ENCODE results near the gene DENND4C.

Gene DENND4C

GRCh38 chr9:19270421-19270949 is 40.0 kb downstream of the DENND4C start:
- DNase-seq: no peak

- no peak for DNase-seq
Measured at GRCh38 chr9:19271081-19271480, 40.6 kb downstream of the DENND4C start.

- DNase-seq: no peak
Measured at GRCh38 chr9:19281801-19282200, 51.3 kb downstream of the DENND4C start.

GRCh38 chr9:19283072-19283710 is 52.7 kb downstream of the DENND4C start:
- DNase-seq: no peak

GRCh38 chr9:19284729-19285128 is 54.2 kb downstream of the DENND4C start:
- DNase-seq: no peak

- DNase-seq: no peak
Measured at GRCh38 chr9:19286634-19287188, 56.2 kb downstream of the DENND4C start.

GRCh38 chr9:19288081-19288480 is 57.6 kb downstream of the DENND4C start:
- DNase-seq: no peak

- no peak for DNase-seq
Measured at GRCh38 chr9:19290103-19290502, 59.6 kb downstream of the DENND4C start.

- DNase-seq: no peak
Measured at GRCh38 chr9:19294219-19294618, 63.7 kb downstream of the DENND4C start.

- DNase-seq: no peak
Measured at GRCh38 chr9:19298436-19299000, 68.0 kb downstream of the DENND4C start.

GRCh38 chr9:19303216-19303615 is 72.7 kb downstream of the DENND4C start:
- no peak for DNase-seq

GRCh38 chr9:19306568-19306967 is 76.1 kb downstream of the DENND4C start:
- no peak for DNase-seq

- no peak for DNase-seq
Measured at GRCh38 chr9:19310246-19310645, 79.8 kb downstream of the DENND4C start.

- no peak for DNase-seq
Measured at GRCh38 chr9:19313573-19313972, 83.1 kb downstream of the DENND4C start.

- no peak for DNase-seq
Measured at GRCh38 chr9:19320495-19320894, 90.0 kb downstream of the DENND4C start.

GRCh38 chr9:19331877-19332276 is 101.4 kb downstream of the DENND4C start:
- DNase-seq: no peak

GRCh38 chr9:19336166-19336565 is 105.7 kb downstream of the DENND4C start:
- DNase-seq: no peak

- no peak for DNase-seq
Measured at GRCh38 chr9:19342947-19343346, 112.5 kb downstream of the DENND4C start.

GRCh38 chr9:19358701-19359100 is 128.2 kb downstream of the DENND4C start:
- no peak for DNase-seq

- no peak for DNase-seq
Measured at GRCh38 chr9:19369107-19369506, 138.6 kb downstream of the DENND4C start.

GRCh38 chr9:19371942-19372341 is 141.4 kb downstream of the DENND4C start:
- DNase-seq: no peak

GRCh38 chr9:19372567-19372966 is 142.1 kb downstream of the DENND4C start:
- DNase-seq: no peak

GRCh38 chr9:19373527-19373926 is 143.0 kb downstream of the DENND4C start:
- DNase-seq: no peak

- no peak for DNase-seq
Measured at GRCh38 chr9:19375538-19375937, 145.0 kb downstream of the DENND4C start.

- DNase-seq: no peak
Measured at GRCh38 chr9:19376931-19377330, 146.4 kb downstream of the DENND4C start.

All from SHP77 treated with DMSO at 0.1 percent for 48 hours (cell line).